ENCODE results near the gene DOCK10. TPM values are rescaled to one million over a fixed set of nuclear protein-coding genes. Genes with fewer than 3 reads are reported as not detected.

DOCK10 gene
- total and polyA plus RNA-seq, 10 of the 15 experiments (the other 5 are each of a cell fraction or from before 2014, with no cell fraction given), result 16.9 to 120 (median 85.5) TPM

GRCh38 chr2:224925810-224926100, 116.5 kb downstream of the DOCK10 start (continued):
- TF ChIP-seq YY1 (IDR thresholded peaks at IDR 0.05; ENCODE audit: low read depth, low read length) (no peak), EP300 (IDR thresholded peaks at IDR 0.05; ENCODE audit: borderline replicate concordance in 1 of 2, control insufficient read depth in 1 of 2, low read depth in 2 of 2, low read length in 2 of 2) (0 out of 4 replicates have a peak, but pooled peaks of 1 of the 2 experiments have one; percentile 2), ZNF24 (IDR thresholded peaks at IDR 0.05) (0 out of 2 replicates have a peak, but pooled peaks have one; percentile 40), HSF1 (IDR thresholded peaks at IDR 0.05; ENCODE audit: low read depth, low read length) (no peak), KLF5 (IDR thresholded peaks at IDR 0.05; ENCODE audit: partially characterized antibody) (no peak), TCF7 (IDR thresholded peaks at IDR 0.05; ENCODE audit: borderline replicate concordance) (0 out of 2 replicates have a peak, but pooled peaks have one; percentile 20), MAX (IDR thresholded peaks at IDR 0.05; ENCODE audit: low read depth, low read length) (no peak), TBL1XR1 (IDR thresholded peaks at IDR 0.05; ENCODE audit: low read depth, low read length) (no peak), BCLAF1 (IDR thresholded peaks at IDR 0.05) (no peak), SKIL (IDR thresholded peaks at IDR 0.05; ENCODE audit: low read depth, poor library complexity, severe bottlenecking) (no peak), BCL11A (IDR thresholded peaks at IDR 0.05; ENCODE audit: low read depth, low read length) (0 out of 2 replicates have a peak, but pooled peaks have one; percentile 26)
